ENCODE results near the gene VSIG10L2.

GRCh38 chr11:125938418-125938817 lies 7.4 kb upstream of the VSIG10L2 start:
- no peak for TF ChIP-seq CTCF (IDR thresholded peaks at IDR 0.05; ENCODE audit: insufficient read depth, low read length, poor library complexity, severe bottlenecking)
- TF ChIP-seq EZH2phosphoT487 (conservative IDR thresholded peaks at IDR 0.05; ENCODE audit: low read length): no peak
